GM12875 (cell line): ENCODE results near the gene REC8.
A peak's percentile ranks its signal among the peaks of the same experiment; 100 is the strongest.

Source experiments
- H3K4me3 ChIP-seq: one replicate; pipeline ENCODE4 v1.5.1; 2011; ENCODE audit warnings: low read depth, low read length, control low read depth
- TF ChIP-seq, protein P1 (sequence below): IDR thresholded peaks from 2 replicates; pipeline ENCODE4 v1.5.1; 2011; ENCODE audit warnings: low read depth, mild to moderate bottlenecking, control low read depth, inconsistent platforms, low read length, moderate library complexity, borderline replicate concordance; ENCODE audit not compliant: insufficient read depth

Gene REC8

DNA sequence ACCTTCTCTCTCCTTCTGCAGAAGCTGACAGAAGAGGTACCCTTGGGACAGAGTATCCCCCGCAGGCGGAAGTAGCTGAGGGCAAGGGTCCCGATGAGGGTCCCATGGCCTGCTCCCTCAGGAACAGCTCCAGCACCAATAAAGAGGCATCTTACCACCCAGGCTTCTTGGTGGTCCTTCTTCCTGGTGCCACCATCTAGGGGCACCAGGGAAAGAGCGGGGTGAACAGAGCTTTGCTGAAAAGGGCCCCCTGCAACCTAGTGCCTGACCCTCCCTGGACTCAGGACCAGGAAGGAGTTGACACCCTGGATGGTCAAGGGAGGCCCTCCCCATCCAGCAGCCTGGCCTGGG is 11.4 kb upstream of the REC8 start:
- TF ChIP-seq, protein P1, sequence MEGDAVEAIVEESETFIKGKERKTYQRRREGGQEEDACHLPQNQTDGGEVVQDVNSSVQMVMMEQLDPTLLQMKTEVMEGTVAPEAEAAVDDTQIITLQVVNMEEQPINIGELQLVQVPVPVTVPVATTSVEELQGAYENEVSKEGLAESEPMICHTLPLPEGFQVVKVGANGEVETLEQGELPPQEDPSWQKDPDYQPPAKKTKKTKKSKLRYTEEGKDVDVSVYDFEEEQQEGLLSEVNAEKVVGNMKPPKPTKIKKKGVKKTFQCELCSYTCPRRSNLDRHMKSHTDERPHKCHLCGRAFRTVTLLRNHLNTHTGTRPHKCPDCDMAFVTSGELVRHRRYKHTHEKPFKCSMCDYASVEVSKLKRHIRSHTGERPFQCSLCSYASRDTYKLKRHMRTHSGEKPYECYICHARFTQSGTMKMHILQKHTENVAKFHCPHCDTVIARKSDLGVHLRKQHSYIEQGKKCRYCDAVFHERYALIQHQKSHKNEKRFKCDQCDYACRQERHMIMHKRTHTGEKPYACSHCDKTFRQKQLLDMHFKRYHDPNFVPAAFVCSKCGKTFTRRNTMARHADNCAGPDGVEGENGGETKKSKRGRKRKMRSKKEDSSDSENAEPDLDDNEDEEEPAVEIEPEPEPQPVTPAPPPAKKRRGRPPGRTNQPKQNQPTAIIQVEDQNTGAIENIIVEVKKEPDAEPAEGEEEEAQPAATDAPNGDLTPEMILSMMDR, result no peak
- no peak overlapping the region for H3K4me3 ChIP-seq

DNA sequence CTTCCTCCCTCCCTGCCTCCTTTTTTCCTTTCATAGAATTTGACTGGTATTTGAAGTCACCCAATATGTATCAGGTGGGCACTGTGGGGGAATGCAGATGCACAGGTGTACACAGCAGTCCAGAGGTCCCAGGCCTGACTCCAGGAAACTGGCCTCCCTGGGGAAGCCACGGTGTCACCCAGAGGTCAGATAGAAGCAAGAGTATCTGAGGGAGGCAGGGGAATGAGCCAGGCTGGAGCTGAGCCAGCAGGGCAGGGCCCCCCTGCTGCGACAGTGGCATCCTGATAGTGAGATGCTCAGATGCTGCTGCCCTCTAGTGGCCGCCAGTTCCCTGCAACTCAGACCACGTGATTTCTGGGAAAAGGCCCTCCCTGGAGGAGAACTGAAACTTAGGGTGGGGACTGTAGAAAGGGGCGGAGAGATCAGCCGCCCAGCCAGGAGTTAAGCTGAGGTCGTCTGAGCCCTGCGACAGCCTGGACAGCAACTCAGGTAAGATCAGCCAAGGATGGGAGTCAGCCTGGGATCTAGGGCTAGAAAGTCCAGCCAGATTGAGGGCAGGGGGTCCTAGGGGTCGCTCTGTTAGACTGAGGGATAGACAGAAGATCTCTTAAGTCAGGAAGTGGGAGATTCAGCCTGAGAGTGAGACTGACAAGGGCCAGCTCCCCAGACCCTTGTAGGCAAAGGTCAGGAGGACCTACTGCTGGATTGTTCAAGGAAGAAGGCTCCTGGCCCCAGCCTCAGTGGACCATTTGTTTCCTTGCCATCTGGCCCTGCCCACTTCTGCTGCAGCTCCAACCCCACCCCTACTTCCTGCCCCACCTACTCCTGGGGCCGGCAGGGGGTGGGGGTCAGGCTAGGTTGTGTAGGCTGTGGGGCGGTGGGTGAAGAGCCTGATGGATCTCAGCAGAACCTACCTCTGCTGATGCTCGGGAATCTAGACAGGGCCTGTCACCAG is 10.8 kb upstream of the REC8 start, which contains the start of gene IRF9:
IRF9 (plus strand) TSS at position 416 of the 955 bp plus-strand sequence. CDS start 880 bp downstream, outside the sequence.
- peak within 1 kb of the TSS; percentile 57 for H3K4me3 ChIP-seq
- TF ChIP-seq, protein P1, result peak; percentile 94

DNA sequence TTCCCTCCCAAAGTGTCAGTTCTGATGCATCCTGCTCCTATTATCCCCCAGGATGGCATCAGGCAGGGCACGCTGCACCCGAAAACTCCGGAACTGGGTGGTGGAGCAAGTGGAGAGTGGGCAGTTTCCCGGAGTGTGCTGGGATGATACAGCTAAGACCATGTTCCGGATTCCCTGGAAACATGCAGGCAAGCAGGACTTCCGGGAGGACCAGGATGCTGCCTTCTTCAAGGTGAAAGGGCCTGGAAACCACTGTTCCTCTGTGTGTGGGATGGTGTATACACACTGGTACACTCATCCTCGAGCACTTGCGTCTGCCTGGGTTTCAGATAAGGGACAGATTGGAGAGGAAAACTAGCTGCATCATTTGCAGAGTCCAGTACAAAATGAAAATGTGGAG is 9.8 kb upstream of the REC8 start:
- peak overlapping the region; percentile 57 for H3K4me3 ChIP-seq
- TF ChIP-seq, protein P1, result no peak

DNA sequence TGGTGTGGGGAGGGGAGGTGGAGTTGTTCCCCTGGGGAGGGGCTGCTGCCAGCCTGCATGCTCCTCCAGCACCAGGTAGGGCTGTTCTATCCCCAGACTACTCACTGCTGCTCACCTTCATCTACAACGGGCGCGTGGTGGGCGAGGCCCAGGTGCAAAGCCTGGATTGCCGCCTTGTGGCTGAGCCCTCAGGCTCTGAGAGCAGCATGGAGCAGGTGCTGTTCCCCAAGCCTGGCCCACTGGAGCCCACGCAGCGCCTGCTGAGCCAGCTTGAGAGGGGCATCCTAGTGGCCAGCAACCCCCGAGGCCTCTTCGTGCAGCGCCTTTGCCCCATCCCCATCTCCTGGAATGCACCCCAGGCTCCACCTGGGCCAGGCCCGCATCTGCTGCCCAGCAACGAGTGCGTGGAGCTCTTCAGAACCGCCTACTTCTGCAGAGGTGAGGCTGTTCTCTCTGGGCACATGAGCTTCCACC is 7.3 kb upstream of the REC8 start:
- no peak overlapping the region for H3K4me3 ChIP-seq
- TF ChIP-seq, protein P1, result no peak

DNA sequence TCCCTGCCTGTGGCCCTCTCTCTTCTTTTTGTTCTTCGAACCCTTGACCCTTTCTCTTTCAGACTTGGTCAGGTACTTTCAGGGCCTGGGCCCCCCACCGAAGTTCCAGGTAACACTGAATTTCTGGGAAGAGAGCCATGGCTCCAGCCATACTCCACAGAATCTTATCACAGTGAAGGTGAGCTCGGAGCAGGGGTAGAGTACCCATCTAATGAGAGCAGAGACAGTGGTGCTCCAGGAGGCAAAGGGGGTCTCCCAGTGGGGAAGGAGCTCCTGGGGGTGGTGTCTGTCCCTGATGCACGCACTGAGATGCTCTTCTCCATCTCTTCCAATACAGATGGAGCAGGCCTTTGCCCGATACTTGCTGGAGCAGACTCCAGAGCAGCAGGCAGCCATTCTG is 6.1 kb upstream of the REC8 start:
- TF ChIP-seq, protein P1, result no peak
- no peak overlapping the region for H3K4me3 ChIP-seq

DNA sequence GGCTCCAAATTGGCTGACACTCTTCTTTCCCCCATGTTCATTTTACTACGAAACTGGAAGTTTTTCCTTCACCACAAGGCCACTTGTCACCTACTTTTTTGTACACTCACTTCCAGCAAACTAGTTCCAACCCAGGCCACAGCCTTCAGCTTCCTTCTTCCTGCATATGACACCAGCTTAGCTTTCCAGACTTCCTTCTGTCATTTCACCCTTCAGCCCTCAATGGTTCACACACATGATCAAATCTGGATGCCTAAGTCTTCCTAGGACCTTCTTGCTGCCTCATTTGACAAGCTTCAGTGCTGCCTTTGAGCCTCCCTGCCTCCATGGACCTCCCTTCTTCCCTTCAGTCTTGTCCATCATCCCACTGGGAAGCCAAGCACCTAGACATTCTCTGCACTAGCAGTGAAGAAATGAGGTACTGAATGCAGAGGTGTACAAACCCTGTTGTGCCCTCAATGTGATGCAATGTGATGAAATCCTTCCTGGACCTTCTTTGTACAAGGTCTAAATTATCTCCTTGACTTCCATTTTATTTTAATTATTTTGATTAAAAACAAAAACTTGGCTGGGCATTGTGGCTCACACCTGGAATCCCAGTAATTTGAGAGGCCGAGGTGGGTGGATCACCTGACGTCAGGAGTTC is 4.3 kb upstream of the REC8 start:
- no peak overlapping the region for H3K4me3 ChIP-seq
- TF ChIP-seq, protein P1, result no peak
